GM12864 (cell line): ENCODE results near the gene OSR1.

ENCODE experiments used
- DNase-seq: peaks from one replicate; pipeline ENCODE4 v3.0.0-alpha.2; 2011; ENCODE audit warnings: low read depth
- H3K4me3 ChIP-seq: 2 replicates; pipeline ENCODE4 v1.5.1; 2011; ENCODE audit warnings: mild to moderate bottlenecking, low read depth, low read length, control low read depth
- CTCF ChIP-seq: IDR thresholded peaks from 2 replicates; pipeline ENCODE4 v1.5.1; 2011; ENCODE audit warnings: low read depth, mild to moderate bottlenecking, moderate library complexity, low read length, control low read depth, inconsistent platforms; ENCODE audit errors: missing control alignments

Gene OSR1

GRCh38 chr2:19349911-19350677 lies 8.3 kb downstream of the OSR1 start:
- no peak overlapping the region for H3K4me3 ChIP-seq
- no peak for DNase-seq
- TF ChIP-seq CTCF: peak; percentile 81

- no peak overlapping the region for H3K4me3 ChIP-seq
- TF ChIP-seq CTCF: no peak
Measured at GRCh38 chr2:19348692-19349091, 9.7 kb downstream of the OSR1 start.

GRCh38 chr2:19347619-19348562 lies 10.5 kb downstream of the OSR1 start:
- H3K4me3 ChIP-seq: peak overlapping the region; percentile 90
- DNase-seq: peak; percentile 86
- TF ChIP-seq CTCF: no peak

More at GRCh38 chr2:19348692-19349091, 9.7 kb downstream of the OSR1 start:
- no peak for DNase-seq

GRCh38 chr2:19346983-19347618 lies 11.3 kb downstream of the OSR1 start:
- no peak for DNase-seq
- peak overlapping the region; percentile 90 for H3K4me3 ChIP-seq
- no peak for TF ChIP-seq CTCF

GRCh38 chr2:19337742-19338141 lies 20.7 kb downstream of the OSR1 start:
- DNase-seq: no peak
- H3K4me3 ChIP-seq: no peak overlapping the region
- no peak for TF ChIP-seq CTCF

- TF ChIP-seq CTCF: no peak
- DNase-seq: no peak
- no peak overlapping the region for H3K4me3 ChIP-seq
Measured at GRCh38 chr2:19337202-19337601, 21.2 kb downstream of the OSR1 start.
